CD14-positive monocyte (primary cell): ENCODE data around the gene GABRR2. TPM values are rescaled to one million over a fixed set of nuclear protein-coding genes. Genes with fewer than 3 reads are reported as not detected.

ENCODE experiments used
- DNase-seq, 3 donors: peaks; one replicate each; pipeline ENCODE4 v3.0.0-alpha.2; 2011 to 2022
- H2AFZ ChIP-seq: 2 replicates; pipeline ENCODE4 v1.6.0; 2012; ENCODE audit warnings: mild to moderate bottlenecking, low read depth, low read length, inconsistent platforms; ENCODE audit not compliant: insufficient read depth, poor library complexity, severe bottlenecking
- H3K27ac ChIP-seq, 2 donors: 1 replicate in 1 of 2; 2 replicates in 1 of 2; pipeline ENCODE4 v1.5.1; 2012 to 2013; ENCODE audit warnings: low read length in 2 of 2, control low read depth in 1 of 2, inconsistent platforms in 1 of 2, low read depth in 1 of 2, mild to moderate bottlenecking in 1 of 2
- H3K27me3 ChIP-seq, 2 donors: one replicate each; pipeline versions ENCODE4 v1.6.0 to v1.6.1; 2011 to 2013; ENCODE audit warnings: low read length in 2 of 2; ENCODE audit not compliant: control insufficient read depth in 2 of 2, insufficient read depth in 2 of 2
- H3K36me3 ChIP-seq, 2 donors: replicated peaks in 1 of 2; 1 replicate in 1 of 2; 2 replicates in 1 of 2; pipeline versions ENCODE4 v1.5.1 to v1.6.1; 2012 to 2013; ENCODE audit warnings: low read length in 2 of 2, control low read depth in 1 of 2, inconsistent platforms in 1 of 2, mild to moderate bottlenecking in 1 of 2; ENCODE audit not compliant: insufficient read depth in 2 of 2, control insufficient read depth in 1 of 2
- H3K4me1 ChIP-seq, 2 donors: 1 replicate in 1 of 2; 2 replicates in 1 of 2; pipeline versions ENCODE4 v1.5.1 to v1.6.1; 2012 to 2013; ENCODE audit warnings: low read length in 2 of 2, control low read depth in 1 of 2, inconsistent platforms in 1 of 2, mild to moderate bottlenecking in 1 of 2, moderate library complexity in 1 of 2; ENCODE audit not compliant: insufficient read depth in 2 of 2, control insufficient read depth in 1 of 2
- H3K4me2 ChIP-seq: replicated peaks from 2 replicates; pipeline ENCODE3; 2012; ENCODE audit warnings: low read length, moderate library complexity, mild to moderate bottlenecking; ENCODE audit not compliant: poor library complexity, severe bottlenecking; ENCODE audit errors: extremely low read depth
- H3K4me3 ChIP-seq, 3 experiments: fragments of 200-600 bp in 1 of 3; sonication (generic) in 1 of 3; replicated peaks in 1 of 3; 1 replicate in 2 of 3; 2 replicates in 1 of 3; pipeline ENCODE4 v1.5.1; 2011 to 2013; ENCODE audit warnings: low read length in 3 of 3, mild to moderate bottlenecking in 3 of 3, control low read depth in 2 of 3, low read depth in 2 of 3, inconsistent platforms in 1 of 3, moderate library complexity in 1 of 3
- H3K79me2 ChIP-seq: 2 replicates; pipeline ENCODE4 v1.6.0; 2012; ENCODE audit warnings: mild to moderate bottlenecking, control low read depth, inconsistent platforms, low read length, moderate library complexity; ENCODE audit not compliant: insufficient read depth
- H3K9ac ChIP-seq: 2 replicates; pipeline ENCODE4 v1.6.0; 2017; ENCODE audit warnings: low read length, mild to moderate bottlenecking; ENCODE audit not compliant: insufficient read depth, poor library complexity, severe bottlenecking
- H3K9me3 ChIP-seq, 2 donors: replicated peaks in 1 of 2; 1 replicate in 1 of 2; 2 replicates in 1 of 2; pipeline versions ENCODE4 v1.5.1 to v1.6.1; 2012 to 2013; ENCODE audit warnings: low read length in 2 of 2, control low read depth in 1 of 2; ENCODE audit not compliant: control insufficient read depth in 1 of 2, insufficient read depth in 1 of 2
- H4K20me1 ChIP-seq: 2 replicates; pipeline ENCODE4 v1.6.0; 2012; ENCODE audit warnings: mild to moderate bottlenecking, low read length, control low read depth, moderate library complexity; ENCODE audit not compliant: insufficient read depth
- H3K27ac Mint-ChIP-seq, 7 donors: one replicate each; pipeline ENCODE4 v1.8.0; 2020; ENCODE audit warnings: mild to moderate bottlenecking in 7 of 7, mixed read lengths in 7 of 7, moderate library complexity in 6 of 7, inconsistent platforms in 2 of 7
- H3K27me3 Mint-ChIP-seq, 3 donors: one replicate each; pipeline ENCODE4 v1.8.0; 2021 to 2022; ENCODE audit warnings: low read depth in 3 of 3, mild to moderate bottlenecking in 3 of 3, mixed read lengths in 3 of 3, moderate library complexity in 3 of 3, inconsistent platforms in 1 of 3
- H3K36me3 Mint-ChIP-seq, 2 donors: one replicate each; pipeline ENCODE4 v1.8.0; 2020; ENCODE audit warnings: mixed read lengths in 2 of 2, inconsistent platforms in 1 of 2, mild to moderate bottlenecking in 1 of 2
- H3K4me1 Mint-ChIP-seq: one replicate; pipeline ENCODE4 v1.8.0; 2020; ENCODE audit warnings: mild to moderate bottlenecking, mixed read lengths
- H3K4me3 Mint-ChIP-seq, 2 donors: one replicate each; pipeline ENCODE4 v1.8.0; 2020; ENCODE audit warnings: mild to moderate bottlenecking in 2 of 2, mixed read lengths in 2 of 2, moderate library complexity in 1 of 2
- H3K9me3 Mint-ChIP-seq, 7 donors: one replicate each; pipeline ENCODE4 v1.8.0; 2020 to 2022; ENCODE audit warnings: mixed read lengths in 7 of 7, mild to moderate bottlenecking in 6 of 7, moderate library complexity in 6 of 7, inconsistent platforms in 2 of 7
- WGBS: methylation state at CpG from one replicate; pipeline ENCODE4 v1.1.5; 2013; ENCODE audit warnings: missing lambda C conversion rate; ENCODE audit not compliant: insufficient coverage; 5-methylcytosine and 5-hydroxymethylcytosine counted together
- intact Hi-C, 2 donors: fragments of 100-400 bp; cut with micrococcal nuclease; formaldehyde crosslinking; loops; one replicate each; pipeline versions ENCODE4 v1.15.0 to v1.15.1; 2023
- polyA plus RNA-seq, 3 donors: library from polyadenylated mRNA; depleted of rRNA in 1 of 3; unstranded in 2 of 3; stranded (reverse) in 1 of 3; fragments of 300-500 nt in 2 of 3; fragments of >200 nt in 1 of 3; fragmentation: Illumina TruSeq in 2 of 3; gene quantifications; 1 replicate in 2 of 3; 2 replicates in 1 of 3; pipeline ENCODE4 v1.2.3, GENCODE V29; 2012 to 2021
- TF ChIP-seq, protein P1 (sequence below): fragments of 200-600 bp; IDR thresholded peaks from one replicate; pipeline ENCODE4 v1.8.0; 2022; ENCODE audit warnings: antibody characterized with exemption, mild to moderate bottlenecking

Gene GABRR2
- polyA plus RNA-seq, 3 donors = 3.7 TPM; not detected in 2

DNA sequence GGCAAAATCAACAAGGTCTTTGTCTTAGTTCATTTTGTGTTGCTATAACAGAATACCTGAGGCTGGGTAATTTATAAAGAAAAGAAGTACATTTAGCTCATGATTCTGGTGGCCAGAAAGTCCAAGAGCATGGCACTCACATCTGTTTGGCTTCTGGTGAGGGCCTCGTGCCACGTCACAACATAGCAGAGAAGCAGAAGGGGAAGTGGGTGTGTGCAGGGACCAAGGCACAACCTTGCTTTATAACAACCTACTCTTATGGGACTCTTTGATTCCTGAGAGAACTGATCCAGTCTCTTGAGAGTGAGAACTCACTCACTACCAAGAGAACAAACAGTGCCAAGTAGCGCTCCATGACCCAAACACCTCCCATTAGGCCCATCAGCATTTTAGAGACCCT, 25.4 kb downstream of the GABRR2 start:
- no peak for DNase-seq
- H3K36me3 ChIP-seq = no peaks in the 10 kb centered on the region
- Mint-ChIP-seq H3K27me3 (peaks cover 0 to 1% (median 1%) of the 10 kb centered on the region in 3 donors), H3K9me3 (peaks cover 0 to 11% (median 6%) of the 10 kb centered on the region in 7 donors), H3K36me3 (no peaks in the 10 kb centered on the region), H3K4me3 (no peak overlapping the region), H3K4me1 (peaks cover 12% of the 10 kb centered on the region), H3K27ac (peak overlapping the region in 2 of 7 donors; percentile 9 to 35)
- no peak overlapping the region for H3K4me2 ChIP-seq
- H3K4me3 ChIP-seq = no peak overlapping the region
- no peak overlapping the region for H3K9ac ChIP-seq
- no peak overlapping the region for H3K27ac ChIP-seq
- H3K9me3 ChIP-seq = no peaks in the 10 kb centered on the region
- TF ChIP-seq, protein P1, sequence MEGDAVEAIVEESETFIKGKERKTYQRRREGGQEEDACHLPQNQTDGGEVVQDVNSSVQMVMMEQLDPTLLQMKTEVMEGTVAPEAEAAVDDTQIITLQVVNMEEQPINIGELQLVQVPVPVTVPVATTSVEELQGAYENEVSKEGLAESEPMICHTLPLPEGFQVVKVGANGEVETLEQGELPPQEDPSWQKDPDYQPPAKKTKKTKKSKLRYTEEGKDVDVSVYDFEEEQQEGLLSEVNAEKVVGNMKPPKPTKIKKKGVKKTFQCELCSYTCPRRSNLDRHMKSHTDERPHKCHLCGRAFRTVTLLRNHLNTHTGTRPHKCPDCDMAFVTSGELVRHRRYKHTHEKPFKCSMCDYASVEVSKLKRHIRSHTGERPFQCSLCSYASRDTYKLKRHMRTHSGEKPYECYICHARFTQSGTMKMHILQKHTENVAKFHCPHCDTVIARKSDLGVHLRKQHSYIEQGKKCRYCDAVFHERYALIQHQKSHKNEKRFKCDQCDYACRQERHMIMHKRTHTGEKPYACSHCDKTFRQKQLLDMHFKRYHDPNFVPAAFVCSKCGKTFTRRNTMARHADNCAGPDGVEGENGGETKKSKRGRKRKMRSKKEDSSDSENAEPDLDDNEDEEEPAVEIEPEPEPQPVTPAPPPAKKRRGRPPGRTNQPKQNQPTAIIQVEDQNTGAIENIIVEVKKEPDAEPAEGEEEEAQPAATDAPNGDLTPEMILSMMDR = no peak
- intact Hi-C loops = no loop called here
- H3K79me2 ChIP-seq = no peaks in the 10 kb centered on the region
- H2AFZ ChIP-seq = no peak overlapping the region
- H3K4me1 ChIP-seq = peaks cover 0 to 6% of the 10 kb centered on the region in 2 donors
- H4K20me1 ChIP-seq = no peaks in the 10 kb centered on the region
- no CpG with 5 or more reads among the region's 3 CpGs for WGBS
- no peaks in the 10 kb centered on the region for H3K27me3 ChIP-seq

DNA sequence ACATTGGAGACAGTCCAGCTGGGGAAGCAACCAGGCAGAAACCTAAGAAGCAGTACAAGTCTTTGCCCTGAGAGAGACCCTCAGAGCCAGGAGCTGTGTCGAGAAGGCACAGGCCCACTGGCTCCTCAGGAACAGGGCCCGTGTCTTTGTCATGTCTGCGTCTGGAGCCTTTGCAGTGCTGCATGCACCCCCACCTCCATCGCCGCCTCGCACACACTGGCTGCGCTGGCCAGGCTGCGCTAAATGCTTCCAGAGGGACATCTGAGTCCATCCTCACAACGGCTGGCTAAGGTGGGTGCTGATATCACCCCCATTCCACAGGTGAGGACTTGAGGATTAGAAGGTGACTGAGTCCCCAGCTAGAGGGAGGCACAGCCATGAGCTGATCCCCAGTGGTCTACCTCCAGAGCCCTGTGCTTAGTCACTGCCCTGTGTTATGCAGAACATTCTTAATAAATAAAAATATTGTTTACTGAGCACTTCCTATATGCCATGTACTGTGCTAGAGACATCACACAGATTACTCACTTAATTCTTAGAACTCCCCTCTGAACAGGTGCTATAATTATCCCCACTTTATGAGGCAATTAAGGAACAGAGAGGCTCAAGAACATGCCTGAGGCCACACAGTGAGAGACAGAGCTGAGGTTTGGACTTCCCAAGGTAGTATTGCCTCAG, 27.6 kb downstream of the GABRR2 start:
- H3K4me1 Mint-ChIP-seq = peaks cover 12% of the 10 kb centered on the region
- DNase-seq = no peak
- Histone ChIP-seq H3K36me3 (no peaks in the 10 kb centered on the region), H3K4me3 (no peak overlapping the region), H4K20me1 (no peaks in the 10 kb centered on the region), H3K79me2 (no peaks in the 10 kb centered on the region), H3K4me2 (no peak overlapping the region), H3K27ac (no peak overlapping the region), H3K4me1 (peaks cover 0 to 6% of the 10 kb centered on the region in 2 donors), H3K9ac (no peak overlapping the region), H3K9me3 (no peaks in the 10 kb centered on the region), H2AFZ (no peak overlapping the region), H3K27me3 (no peaks in the 10 kb centered on the region)
- 97% methylated on average over 8 of the region's 9 CpGs for WGBS
- TF ChIP-seq, protein P1 = no peak
- no peak overlapping the region for H3K27ac Mint-ChIP-seq
- peaks cover 1 to 2% (median 1%) of the 10 kb centered on the region in 3 donors for H3K27me3 Mint-ChIP-seq
- intact Hi-C loops = no loop called here
- no peaks in the 10 kb centered on the region for H3K36me3 Mint-ChIP-seq
- H3K4me3 Mint-ChIP-seq = no peak overlapping the region
- peaks cover 0 to 11% (median 6%) of the 10 kb centered on the region in 7 donors for H3K9me3 Mint-ChIP-seq
